Upper lobe of left lung (tissue), 4 donors: ENCODE measurements around the gene UQCC2.

Source experiments
- EP300 ChIP-seq, 4 donors: sonication (generic); formaldehyde crosslinking; IDR thresholded peaks; one replicate each; pipeline ENCODE4 v1.5.1; 2017; ENCODE audit warnings: antibody characterized with exemption in 4 of 4, control low read depth in 2 of 4
- TF ChIP-seq, protein P1 (sequence below), 6 experiments: fragments of 450-650 bp in 4 of 6; fragments of 200-600 bp in 2 of 6; sonication (generic) in 2 of 6; IDR thresholded peaks; one replicate each; pipeline ENCODE4 v1.5.1; 2016 to 2019; ENCODE audit warnings: antibody characterized with exemption in 6 of 6

DNA sequence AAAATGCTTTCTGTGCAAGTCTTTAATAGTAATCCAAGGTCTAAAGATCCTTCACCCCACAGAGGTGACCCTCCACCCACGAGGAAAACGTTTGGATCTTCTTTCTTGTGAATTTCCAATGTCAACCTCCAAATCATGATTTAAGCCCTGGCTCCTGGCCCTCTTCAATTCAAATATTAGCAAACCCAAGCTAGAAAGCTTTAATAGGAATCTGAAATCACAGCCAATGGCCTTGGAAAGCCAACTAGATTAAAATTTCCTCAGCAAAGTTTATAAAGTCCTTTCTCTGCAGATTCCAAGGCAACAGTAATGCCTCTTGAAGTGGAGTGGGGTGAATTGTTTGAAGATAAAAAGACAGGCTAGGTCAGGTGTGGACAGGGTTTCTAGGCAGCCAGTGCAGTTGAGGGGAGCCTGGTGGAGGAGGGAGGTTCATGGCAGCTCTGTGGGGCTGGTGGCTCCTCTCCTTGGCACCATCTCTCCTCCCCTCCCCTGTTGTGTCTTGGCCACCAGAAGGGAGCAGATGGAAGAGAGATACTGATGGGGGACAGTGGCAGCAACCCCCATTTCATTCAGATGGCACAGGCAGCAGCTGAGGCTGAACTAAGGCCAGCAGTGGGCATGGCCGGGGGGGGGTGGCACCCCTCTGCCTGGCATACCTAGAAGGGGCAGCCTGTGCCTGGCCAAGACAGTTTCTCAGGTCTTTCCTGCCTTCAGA is 12.0 kb upstream of the UQCC2 start:
- TF ChIP-seq, protein P1, sequence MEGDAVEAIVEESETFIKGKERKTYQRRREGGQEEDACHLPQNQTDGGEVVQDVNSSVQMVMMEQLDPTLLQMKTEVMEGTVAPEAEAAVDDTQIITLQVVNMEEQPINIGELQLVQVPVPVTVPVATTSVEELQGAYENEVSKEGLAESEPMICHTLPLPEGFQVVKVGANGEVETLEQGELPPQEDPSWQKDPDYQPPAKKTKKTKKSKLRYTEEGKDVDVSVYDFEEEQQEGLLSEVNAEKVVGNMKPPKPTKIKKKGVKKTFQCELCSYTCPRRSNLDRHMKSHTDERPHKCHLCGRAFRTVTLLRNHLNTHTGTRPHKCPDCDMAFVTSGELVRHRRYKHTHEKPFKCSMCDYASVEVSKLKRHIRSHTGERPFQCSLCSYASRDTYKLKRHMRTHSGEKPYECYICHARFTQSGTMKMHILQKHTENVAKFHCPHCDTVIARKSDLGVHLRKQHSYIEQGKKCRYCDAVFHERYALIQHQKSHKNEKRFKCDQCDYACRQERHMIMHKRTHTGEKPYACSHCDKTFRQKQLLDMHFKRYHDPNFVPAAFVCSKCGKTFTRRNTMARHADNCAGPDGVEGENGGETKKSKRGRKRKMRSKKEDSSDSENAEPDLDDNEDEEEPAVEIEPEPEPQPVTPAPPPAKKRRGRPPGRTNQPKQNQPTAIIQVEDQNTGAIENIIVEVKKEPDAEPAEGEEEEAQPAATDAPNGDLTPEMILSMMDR (IDR thresholded peaks at IDR 0.05) = no peak
- no peak for TF ChIP-seq EP300 (IDR thresholded peaks at IDR 0.05)
